D721Med (cell line): ENCODE data around the gene EXOC6B.

ENCODE experiments used
- DNase-seq: peaks from one replicate; pipeline ENCODE4 v3.0.0; 2011; ENCODE audit warnings: low spot score; ENCODE audit not compliant: insufficient read length
- FAIRE-seq: peaks from 2 replicates; lab custom pipeline; 2011; peaks lifted over from hg19 to GRCh38; lab: Jason Lieb, UNC
- CTCF ChIP-seq: IDR thresholded peaks from 2 replicates; pipeline ENCODE4 v1.5.1; 2012; ENCODE audit warnings: mild to moderate bottlenecking, control low read depth; ENCODE audit not compliant: insufficient read depth; ENCODE audit errors: missing control alignments

Gene EXOC6B

GRCh38 chr2:72139874-72140620 is 685.8 kb downstream of the EXOC6B start:
- DNase-seq = no peak
- FAIRE-seq = no peak
- no peak for TF ChIP-seq CTCF

GRCh38 chr2:72139471-72139873 is 686.4 kb downstream of the EXOC6B start:
- TF ChIP-seq CTCF = no peak
- DNase-seq = no peak
- FAIRE-seq = no peak

- FAIRE-seq (no peak), DNase-seq (no peak)
- TF ChIP-seq CTCF = no peak
Measured at GRCh38 chr2:72138921-72139381, 686.9 kb downstream of the EXOC6B start.

GRCh38 chr2:72138011-72138881 is 687.6 kb downstream of the EXOC6B start:
- FAIRE-seq (no peak), DNase-seq (no peak)
- TF ChIP-seq CTCF = no peak

GRCh38 chr2:72137498-72138010 is 688.3 kb downstream of the EXOC6B start:
- peak; percentile 75 for TF ChIP-seq CTCF
- FAIRE-seq (no peak), DNase-seq (peak; percentile 91)

- DNase-seq = no peak
- TF ChIP-seq CTCF = no peak
- FAIRE-seq = no peak
Measured at GRCh38 chr2:72136933-72137497, 688.8 kb downstream of the EXOC6B start.
